ENCODE data around the gene SH3BP2. TPM values are rescaled to one million over a fixed set of nuclear protein-coding genes. Genes with fewer than 3 reads are reported as not detected.

The SH3BP2 gene
- total and polyA plus RNA-seq, 2 donors from 2014 or later = 27.3 to 128 TPM

GRCh38 chr4:2806390-2807355 lies 13.8 kb downstream of the SH3BP2 start:
- Histone ChIP-seq H3K36me3 (ENCODE audit: control insufficient read depth in 2 of 3, insufficient read depth in 3 of 3, low read length in 3 of 3) (peaks cover 0 to 2% (median 0%) of the 10 kb centered on the region in 3 donors), H3K27me3 (ENCODE audit: control insufficient read depth, insufficient read depth, low read length) (no peaks in the 10 kb centered on the region), H3K27ac (ENCODE audit: low read depth in 2 of 2, low read length in 2 of 2) (peak overlapping the region in 1 of 2 donors; percentile 43), H3K9ac (ENCODE audit: low read length in 3 of 3) (peak overlapping the region in 1 of 3 donors; percentile 34), H3K4me1 (ENCODE audit: control insufficient read depth in 2 of 3, insufficient read depth in 2 of 3, low read depth in 1 of 3, low read length in 3 of 3) (peaks cover 0 to 63% (median 41%) of the 10 kb centered on the region in 3 donors), H3K9me3 (ENCODE audit: control insufficient read depth in 2 of 3, insufficient read depth in 1 of 3, low read length in 3 of 3) (no peaks in the 10 kb centered on the region), H3K4me3 (ENCODE audit: low read length in 3 of 3) (no peak overlapping the region)
- DNase-seq = peak in 3 of 5 donors; percentile 42 to 90 (median 61)
- no peak for TF ChIP-seq CTCF (IDR thresholded peaks at IDR 0.05; ENCODE audit: borderline replicate concordance, extremely low read depth, insufficient read depth)
- no peak for FAIRE-seq
- intact Hi-C loops (cut with DNase I) = no loop called here

GRCh38 chr4:2807571-2807970 lies 14.7 kb downstream of the SH3BP2 start:
- Histone ChIP-seq H3K27ac (ENCODE audit: low read depth in 2 of 2, low read length in 2 of 2) (no peak overlapping the region), H3K9me3 (ENCODE audit: control insufficient read depth in 2 of 3, insufficient read depth in 1 of 3, low read length in 3 of 3) (no peaks in the 10 kb centered on the region), H3K4me3 (ENCODE audit: low read length in 3 of 3) (no peak overlapping the region), H3K4me1 (ENCODE audit: control insufficient read depth in 2 of 3, insufficient read depth in 2 of 3, low read depth in 1 of 3, low read length in 3 of 3) (peaks cover 0 to 68% (median 43%) of the 10 kb centered on the region in 3 donors), H3K27me3 (ENCODE audit: control insufficient read depth, insufficient read depth, low read length) (no peaks in the 10 kb centered on the region), H3K9ac (ENCODE audit: low read length in 3 of 3) (no peak overlapping the region), H3K36me3 (ENCODE audit: control insufficient read depth in 2 of 3, insufficient read depth in 3 of 3, low read length in 3 of 3) (peaks cover 0 to 2% (median 0%) of the 10 kb centered on the region in 3 donors)
- TF ChIP-seq CTCF (IDR thresholded peaks at IDR 0.05; ENCODE audit: borderline replicate concordance, extremely low read depth, insufficient read depth) = no peak
- no peak for FAIRE-seq
- peak in 1 of 5 donors; percentile 80 for DNase-seq
- intact Hi-C loops (cut with DNase I) = no loop called here

GRCh38 chr4:2808001-2808400 lies 15.1 kb downstream of the SH3BP2 start:
- no peaks in the 10 kb centered on the region for H3K9me3 ChIP-seq (ENCODE audit: control insufficient read depth in 2 of 3, insufficient read depth in 1 of 3, low read length in 3 of 3)
- no peak overlapping the region for H3K4me3 ChIP-seq (ENCODE audit: low read length in 3 of 3)
- no peak overlapping the region for H3K27ac ChIP-seq (ENCODE audit: low read depth in 2 of 2, low read length in 2 of 2)
- peak in 1 of 5 donors; percentile 51 for DNase-seq
- FAIRE-seq = no peak
- H3K27me3 ChIP-seq (ENCODE audit: control insufficient read depth, insufficient read depth, low read length) = no peaks in the 10 kb centered on the region
- no peak overlapping the region for H3K9ac ChIP-seq (ENCODE audit: low read length in 3 of 3)
- H3K4me1 ChIP-seq (ENCODE audit: control insufficient read depth in 2 of 3, insufficient read depth in 2 of 3, low read depth in 1 of 3, low read length in 3 of 3) = peaks cover 0 to 68% (median 43%) of the 10 kb centered on the region in 3 donors
- TF ChIP-seq CTCF (IDR thresholded peaks at IDR 0.05; ENCODE audit: borderline replicate concordance, extremely low read depth, insufficient read depth) = no peak
- intact Hi-C loops (cut with DNase I) = no loop called here
- peaks cover 0 to 2% (median 0%) of the 10 kb centered on the region in 3 donors for H3K36me3 ChIP-seq (ENCODE audit: control insufficient read depth in 2 of 3, insufficient read depth in 3 of 3, low read length in 3 of 3)

Measured in kidney (tissue), 14 donors.